ENCODE measurements around the gene MAP2K6.
A peak's percentile ranks its signal among the peaks of the same experiment; 100 is the strongest.

MAP2K6 gene

DNA sequence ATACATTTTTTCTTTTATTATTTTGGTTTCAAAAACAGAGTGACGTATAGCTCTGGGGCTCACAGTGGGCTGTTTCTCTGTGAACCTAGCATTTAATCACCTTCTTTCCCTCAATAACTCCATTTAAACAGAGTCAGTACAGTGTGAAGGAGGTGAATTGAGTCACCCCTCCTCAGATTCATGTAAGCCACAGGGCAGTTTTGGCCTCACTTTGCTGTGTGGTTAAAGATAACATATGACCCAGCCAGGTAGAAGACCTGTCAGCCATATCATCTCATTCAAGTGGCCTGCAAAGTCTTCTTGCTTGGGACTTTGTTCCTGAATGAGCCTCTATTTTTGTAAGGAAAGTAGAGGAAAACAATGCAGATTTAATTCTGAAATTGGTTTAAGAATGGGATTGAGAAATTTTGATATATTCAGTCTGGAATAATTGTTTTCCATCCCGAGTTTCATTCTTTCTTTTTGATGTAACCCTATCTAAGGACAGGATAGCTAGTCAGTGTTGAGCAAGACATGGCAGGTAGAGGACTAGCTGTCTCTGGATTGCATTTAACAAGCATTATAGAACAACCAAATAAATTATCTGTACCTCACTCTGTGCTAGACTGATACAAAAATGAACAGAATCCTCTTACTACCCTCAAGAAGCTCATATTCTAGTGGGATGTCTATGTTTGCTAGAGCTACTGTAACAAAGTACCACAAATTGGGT lies 13.1 kb downstream of the MAP2K6 start:
- DNase-seq, result no peak

DNA sequence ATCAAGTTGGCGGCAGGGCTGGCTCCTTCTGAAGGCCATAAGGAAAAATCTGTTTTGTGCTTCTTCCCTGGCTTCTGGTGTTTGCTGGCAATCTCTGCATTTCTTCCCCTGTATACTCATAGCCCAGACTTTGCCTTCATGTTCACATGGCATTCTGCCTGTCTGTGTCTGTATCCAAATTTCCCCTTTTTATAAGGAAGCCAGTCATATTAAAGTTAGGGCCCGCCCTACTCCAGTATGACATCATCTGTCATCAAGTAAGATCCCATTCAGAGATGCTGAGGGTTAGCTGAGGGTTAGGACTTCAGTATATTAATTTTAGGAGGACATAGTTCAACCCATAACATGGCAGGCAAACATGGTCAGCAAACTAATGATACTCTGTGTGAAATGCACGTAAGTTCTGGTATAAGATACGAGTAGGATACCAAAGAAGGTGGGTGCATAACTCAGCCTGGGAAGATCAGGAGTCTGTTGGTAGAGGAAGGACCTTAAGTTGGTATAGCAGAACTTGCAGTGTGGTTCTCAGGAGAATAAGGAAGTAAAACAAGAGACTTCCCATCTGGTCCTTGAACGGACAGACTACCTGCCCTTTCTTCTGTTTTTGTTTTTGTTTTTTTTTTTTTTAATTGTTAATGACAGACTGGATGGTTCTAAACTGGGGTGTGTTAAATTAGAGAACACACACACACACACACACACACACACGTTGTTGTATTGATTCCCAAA lies 13.9 kb downstream of the MAP2K6 start:
- DNase-seq, result no peak

DNA sequence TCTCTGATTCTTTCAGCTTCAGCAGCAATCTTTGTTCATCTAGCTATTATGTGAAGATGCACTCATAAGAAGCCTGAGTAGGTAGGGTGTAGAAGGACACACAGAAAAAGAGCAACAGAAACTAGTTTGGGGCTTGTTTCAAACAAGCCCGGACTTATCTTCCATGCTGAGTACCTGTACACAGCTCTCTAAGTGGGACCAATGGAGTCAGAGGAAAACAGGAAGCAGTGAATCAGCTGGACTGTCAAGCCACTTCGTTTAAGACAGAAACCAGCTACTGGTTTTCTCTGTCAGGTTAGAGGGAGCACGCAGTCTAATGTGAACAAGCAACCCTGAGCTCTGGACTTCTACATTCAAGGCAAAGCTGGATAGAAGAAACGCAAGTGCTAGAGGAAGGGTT lies 16.0 kb downstream of the MAP2K6 start:
- DNase-seq, result peak; percentile 19

DNA sequence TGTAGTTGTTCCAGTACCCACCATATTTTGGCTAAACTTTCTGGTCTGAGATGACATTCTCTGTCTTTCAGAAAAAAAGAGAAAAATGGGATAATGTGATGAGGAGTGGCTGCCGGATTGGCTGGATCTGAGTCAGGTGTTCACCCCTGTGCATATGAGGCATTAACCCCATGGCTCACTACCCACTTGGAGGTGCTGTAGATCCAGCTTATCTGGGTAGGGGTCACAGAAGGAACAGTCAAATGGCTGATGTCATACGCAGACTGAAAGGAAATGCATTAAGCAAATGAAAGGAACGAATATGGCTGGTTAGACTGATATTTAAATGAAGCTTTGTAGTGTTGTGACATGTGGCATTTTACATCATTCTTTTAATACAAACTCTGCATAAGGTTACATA lies 17.3 kb downstream of the MAP2K6 start:
- no peak for DNase-seq

DNA sequence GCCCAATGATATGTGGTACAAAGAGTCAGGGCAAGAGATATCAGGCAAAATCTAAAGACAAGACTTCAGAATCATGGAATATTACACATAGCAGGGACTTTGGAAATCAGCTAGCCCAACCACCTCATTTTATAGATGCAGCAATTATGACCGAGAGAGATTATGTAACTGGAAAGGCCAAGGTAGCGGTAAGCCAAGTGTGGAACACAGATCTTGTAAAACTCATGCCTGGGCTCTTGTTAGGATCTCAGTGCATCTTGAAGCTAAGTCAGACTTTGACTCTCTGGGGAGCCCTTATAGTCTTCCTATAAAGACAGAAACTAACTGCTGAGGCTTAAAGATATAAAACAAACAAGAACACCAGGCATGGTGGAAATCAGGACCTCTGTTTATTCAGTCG lies 18.6 kb downstream of the MAP2K6 start:
- DNase-seq, result no peak

DNA sequence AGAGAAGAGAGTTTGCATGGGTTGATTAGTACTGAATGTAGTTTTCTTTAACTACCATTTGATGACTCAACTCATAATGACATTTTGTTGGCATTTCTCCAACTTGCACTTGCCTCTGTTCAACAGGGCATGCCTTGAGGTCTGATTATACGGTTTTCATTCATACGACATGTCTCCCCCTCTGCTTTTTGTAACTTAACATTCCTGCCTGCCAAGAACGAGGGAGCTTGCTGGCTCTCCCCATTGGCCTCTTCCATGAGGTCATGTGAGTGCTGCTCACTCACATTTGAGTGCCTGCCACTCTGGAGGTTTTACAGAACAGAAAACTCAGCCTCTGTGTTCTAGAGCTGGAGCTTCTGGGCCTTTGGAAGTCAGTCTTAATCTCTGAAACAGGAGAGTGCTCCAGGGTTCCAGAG lies 19.7 kb downstream of the MAP2K6 start:
- DNase-seq, result peak; percentile 82

DNA sequence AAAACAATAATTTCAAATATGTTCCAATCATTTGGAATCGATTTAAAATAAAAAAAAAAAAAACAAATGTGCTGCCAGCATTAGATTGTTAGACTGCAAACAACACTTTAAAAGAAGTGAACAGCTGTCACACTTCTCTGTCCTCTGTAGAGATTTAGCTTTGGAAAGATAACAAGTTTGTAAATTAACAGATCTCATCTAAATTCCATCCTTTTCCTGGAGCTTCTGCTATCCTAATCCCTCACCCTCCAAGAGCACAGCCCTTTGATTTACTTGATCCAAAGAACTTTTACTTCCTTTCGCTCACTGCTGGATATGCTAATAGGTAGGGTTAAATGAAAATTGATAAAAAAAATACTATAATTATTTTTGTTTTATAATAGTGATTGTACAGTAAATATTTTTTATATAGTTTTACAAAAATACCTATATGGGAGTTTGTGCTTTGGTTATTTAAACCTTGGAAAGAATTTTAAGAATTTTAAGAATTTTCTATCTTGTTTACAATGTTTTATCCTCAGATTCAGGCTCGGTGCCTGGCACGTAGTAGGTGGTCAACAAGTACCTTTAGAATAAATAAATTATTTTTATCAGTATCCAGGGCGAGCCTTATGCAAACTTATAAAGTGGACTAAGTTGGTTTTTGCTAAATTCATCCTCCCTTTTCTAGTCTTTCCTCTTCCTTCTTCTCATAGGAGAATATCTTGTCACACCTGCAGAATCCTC lies 21.6 kb downstream of the MAP2K6 start:
- DNase-seq, result no peak

DNA sequence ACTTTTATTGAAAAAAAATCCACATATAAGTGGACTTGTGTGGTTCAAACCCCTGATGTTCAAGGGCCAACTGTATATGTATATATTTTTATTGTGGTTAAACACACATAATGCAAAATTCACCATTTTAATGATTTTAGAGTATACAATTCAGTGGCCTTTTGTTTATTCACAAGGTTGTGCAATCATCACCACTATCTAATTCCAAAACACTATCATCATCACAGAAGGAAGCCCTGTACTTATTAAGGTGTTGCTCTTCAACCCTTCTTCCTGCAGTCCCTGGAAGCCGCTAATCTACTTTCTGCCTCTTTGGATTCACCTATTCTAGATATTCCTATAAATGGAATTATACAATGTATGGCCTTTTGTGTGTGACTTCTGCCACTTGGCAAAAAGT lies 23.0 kb downstream of the MAP2K6 start:
- no peak for DNase-seq

DNA sequence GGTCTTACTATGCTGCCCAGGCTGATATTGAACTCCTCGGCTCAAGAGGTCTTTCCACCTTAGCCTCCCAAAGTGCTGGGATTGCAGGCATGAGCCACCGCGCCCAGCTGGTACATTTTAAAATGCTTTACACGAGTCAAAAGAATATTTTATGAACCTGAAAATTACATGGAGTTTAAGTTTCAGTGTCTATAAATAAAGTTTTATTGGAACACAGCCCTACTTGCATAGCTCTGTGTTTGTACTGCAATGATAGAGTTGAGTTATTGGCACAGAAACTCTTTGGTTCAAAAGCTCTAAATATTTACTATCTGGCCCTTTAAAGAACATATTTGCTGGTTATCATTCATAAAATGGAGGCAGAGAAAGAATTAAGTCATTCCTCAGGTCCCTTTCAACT lies 24.3 kb downstream of the MAP2K6 start:
- DNase-seq, result no peak

DNA sequence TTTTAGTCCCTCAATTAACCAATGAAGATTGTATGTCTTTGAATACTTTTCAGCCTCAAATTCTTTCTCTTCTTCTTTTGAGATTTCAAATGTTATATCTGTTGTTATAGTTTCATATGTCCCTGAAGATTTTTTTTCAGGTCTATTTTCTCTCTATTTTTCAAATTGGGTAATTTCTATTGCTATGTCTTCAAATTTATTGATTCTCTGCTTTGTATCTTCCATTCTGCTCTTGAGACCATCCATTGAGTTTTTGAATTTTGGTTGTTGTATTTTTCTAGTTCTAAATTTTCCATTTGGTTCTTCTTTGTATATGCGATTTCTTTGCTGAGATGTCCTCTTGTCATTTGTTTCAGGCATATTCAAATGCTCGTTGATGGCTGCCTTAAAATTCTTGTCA lies 26.7 kb downstream of the MAP2K6 start:
- no peak for DNase-seq

DNA sequence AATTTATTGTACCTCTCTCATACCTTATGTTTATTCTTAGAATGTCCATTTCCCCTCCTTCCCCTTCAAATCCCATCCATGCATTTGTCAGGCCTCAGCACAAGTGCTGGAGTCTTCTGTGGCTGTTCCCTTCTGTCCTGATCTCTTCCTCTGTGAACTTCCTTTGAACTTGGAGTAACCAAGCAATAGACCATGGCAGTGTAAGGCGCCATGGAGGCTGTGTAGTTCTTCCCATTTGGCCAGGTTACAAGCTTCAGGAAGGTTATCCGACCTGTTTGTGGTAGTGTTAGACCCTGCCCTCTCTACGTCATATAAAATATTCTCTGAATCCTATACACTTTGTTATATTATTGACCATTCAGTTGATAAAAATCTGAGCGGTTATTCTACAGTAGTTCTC lies 28.6 kb downstream of the MAP2K6 start:
- no peak for DNase-seq

DNA sequence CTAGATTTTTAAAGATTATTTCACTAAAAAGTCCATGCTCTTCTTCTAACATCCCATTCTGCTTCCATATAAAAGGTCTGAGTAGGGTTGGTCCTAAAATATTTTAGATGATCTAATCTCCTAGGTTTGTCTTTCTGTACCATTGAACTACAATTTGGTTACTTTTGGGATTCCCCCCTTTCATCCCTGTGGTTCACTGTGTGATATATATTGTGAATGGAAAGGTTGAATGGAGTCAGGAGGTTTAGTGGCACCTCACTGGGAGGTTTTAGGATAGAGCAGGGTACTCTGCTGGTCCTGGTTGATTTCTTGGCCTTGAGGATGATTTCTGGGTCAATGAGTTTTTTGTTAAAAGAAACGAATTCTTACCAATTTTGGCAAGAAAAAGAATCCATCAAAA lies 29.5 kb downstream of the MAP2K6 start:
- DNase-seq, result no peak

DNA sequence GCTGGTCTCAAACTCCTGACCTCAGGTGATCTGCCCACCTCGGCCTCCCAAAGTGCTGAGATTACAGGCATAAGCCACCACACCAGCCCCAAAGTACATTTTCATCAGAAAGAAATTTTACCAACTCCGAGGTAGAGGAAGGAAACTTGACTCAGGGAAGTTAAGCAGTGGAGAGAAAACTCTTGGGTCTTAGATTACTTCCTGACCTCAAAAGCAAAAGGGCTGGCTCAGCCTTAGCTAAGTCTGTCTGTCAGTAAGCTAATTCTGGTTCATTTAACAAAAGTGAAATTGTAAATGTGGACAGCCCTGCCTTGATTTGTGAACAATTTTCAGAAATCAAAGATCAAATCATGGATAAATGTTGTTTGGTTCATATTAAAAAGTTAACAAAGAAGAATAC lies 30.6 kb downstream of the MAP2K6 start:
- no peak for DNase-seq

DNA sequence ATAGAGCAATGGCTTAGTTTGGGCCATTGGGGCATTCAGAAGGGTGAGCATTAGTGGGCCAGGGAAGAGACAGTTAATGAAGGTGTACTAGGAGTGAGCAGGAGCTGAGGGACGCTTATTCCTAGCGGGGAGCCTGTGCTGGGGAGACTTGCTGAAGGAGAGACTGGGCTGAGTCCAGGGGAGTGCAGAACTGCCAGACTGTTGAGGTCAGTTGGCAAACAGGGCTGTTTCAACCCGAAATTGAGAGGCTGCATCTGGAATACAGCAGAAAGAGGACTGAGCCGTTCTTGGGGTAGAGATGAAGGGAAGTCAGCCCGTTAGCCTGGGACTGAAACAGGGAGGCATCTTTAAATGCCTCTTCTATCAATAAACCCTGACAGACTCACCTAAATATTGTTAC lies 33.2 kb downstream of the MAP2K6 start:
- DNase-seq, result no peak

DNA sequence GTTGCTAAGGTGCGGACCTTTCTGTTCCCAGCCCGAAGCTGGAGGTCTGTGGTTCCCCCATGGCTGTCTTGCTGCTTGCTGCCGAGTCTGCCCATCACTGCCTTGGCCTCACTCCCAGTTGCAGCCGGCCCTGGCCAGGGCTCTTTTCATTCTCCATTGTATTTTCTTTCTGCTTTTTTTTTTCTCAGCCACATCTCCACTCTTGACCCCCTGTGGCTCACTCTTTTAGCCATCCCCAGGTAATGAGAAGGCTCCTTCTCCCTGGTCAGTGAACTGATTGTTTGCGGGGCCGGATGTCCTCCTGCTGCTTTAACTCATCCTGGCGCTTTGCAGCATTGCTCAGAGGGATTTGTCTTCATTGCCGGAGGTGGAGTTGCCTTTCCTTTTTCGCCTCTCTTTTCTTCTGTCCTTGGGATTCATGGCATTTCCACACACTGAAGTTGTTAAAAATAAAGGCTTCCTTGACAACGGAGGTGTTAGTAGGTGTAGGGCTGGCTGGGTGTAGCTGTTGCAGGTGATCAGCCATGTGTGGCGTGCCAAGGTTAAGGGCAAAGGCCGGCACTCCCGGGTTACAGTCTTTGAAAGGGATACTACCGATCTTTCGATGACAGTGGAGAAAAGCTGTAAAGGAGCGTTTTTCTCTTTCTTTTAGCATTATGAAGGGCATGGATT lies 34.1 kb downstream of the MAP2K6 start:
- DNase-seq, result no peak

DNA sequence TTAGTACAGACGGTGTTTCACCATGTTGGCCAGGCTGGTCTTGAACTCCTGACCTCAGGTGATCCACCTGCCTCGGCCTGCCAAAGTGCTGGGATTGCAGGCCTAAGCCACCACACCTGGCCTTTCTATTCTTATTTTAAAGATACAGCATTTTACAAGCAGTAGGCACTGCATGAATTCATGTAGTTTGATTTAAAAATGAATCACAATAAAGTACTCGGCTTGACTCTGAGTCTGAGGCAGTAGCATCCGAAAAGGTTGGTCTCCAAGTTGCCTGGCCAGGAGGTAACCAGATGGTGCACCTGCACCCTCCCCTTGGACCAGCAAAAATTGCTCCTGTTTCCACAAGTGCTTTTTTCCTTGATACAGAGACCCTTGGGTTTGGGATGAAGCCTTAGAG lies 35.6 kb downstream of the MAP2K6 start:
- DNase-seq, result no peak

DNA sequence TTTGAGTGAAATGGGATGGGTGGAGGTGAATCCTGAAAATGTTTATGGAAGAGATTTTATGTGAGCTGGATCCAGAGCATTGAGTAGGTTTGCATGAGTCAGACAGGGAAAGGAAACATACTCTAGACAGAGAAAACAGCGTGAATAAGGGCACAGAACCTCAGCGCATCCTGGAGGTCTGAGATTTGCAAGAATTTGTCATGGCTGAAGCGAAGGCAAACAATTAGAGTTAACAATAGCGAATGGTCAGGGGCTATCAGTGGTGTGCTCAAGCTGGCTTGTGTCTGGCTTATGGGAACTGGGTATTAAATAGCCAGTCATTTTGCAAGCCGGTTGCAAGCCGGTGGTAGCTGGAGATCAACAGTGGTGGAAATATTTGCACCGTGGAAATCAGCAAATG lies 36.4 kb downstream of the MAP2K6 start:
- DNase-seq, result no peak

DNA sequence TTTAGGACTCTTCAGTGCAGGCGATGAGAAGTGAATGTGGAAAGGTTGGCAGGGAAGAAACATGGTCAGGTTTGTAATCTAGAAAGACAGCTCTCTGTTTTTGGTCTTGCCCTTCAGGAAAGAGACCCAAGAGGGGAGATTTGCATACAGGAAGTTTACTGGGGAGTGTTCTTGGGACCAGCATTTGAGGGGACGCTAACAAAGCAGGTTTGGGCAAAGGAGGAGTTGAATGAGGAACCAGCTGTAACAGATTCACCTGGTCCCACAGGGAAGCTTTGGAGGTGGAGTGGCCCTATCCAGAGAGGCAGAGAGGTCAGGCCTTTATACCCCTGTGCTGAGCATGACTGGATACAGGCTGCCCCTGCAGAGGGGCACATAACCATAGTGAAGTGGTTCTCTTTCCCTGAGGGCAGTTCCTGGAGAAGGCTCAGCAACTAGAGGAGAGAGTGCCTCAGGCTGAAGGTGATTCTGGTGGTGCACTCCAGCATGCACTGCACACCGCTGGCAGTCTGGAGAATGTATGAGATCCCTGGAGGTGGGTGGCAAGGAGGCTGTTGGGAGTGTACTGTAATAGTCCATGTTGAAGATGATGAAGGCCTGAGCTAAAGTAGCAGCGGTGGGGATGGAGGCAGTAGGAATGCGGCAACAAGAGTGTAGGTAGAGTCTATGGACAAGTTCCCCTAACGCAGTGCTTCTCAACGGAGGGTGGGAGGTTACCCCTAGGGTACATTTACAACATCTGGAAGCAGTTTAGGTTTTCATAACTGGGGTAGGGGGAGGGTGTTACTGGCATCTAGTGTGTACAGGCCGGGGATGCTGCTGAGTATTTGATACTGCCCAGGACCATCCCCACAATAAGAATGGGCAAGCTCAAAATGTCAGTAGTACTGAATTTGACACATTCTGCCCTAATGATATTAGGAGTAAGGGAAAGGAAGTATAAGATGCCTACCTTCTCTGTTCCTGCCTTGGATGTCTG lies 37.2 kb downstream of the MAP2K6 start:
- no peak for DNase-seq

DNA sequence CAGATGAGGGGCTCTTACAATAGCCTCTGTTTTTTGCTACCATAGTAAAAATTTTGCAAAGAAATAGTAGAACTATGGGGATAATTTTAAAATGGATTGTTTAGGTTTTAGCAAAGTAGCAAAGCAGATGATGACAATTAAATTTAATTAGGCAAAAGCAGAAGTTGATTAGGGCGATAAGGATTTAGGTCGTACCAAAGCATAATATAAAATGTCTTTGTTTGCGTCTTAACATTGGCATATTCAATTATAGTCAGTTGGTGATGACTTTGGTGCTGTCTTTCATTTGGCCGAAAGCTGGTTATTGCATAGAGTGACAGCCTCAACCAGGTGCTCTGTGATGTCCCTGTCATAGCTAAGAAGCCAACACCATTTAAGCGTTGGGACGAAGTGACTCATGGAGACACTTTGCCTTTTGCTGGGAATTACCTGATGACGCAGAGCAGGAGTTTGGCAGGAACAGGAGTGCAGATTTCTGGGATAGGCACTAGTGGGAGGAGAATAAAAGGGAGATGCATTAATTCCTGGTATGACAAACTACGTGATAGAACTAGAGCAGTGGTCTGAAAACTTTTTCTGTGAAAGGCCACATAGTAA lies 38.3 kb downstream of the MAP2K6 start:
- no peak for DNase-seq

DNA sequence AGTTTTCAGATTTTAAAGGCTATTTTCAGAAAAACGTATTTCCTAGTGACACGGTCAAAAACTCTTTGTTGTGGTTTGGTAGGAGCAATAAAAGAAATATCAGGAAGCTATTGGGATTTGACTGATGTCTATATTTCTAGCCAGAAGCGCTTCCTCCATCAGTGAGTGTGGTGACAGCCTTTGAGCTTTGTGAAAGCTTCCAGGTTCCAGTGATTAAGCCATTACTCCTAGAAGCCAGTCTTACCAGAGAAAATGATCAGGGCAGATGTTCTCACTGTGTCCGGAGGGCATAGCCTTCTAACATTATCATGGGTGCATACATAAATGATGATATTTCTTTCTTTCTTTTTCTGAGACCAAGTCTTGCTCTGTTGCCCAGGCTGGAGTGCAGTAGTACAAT lies 39.6 kb downstream of the MAP2K6 start:
- no peak for DNase-seq

DNA sequence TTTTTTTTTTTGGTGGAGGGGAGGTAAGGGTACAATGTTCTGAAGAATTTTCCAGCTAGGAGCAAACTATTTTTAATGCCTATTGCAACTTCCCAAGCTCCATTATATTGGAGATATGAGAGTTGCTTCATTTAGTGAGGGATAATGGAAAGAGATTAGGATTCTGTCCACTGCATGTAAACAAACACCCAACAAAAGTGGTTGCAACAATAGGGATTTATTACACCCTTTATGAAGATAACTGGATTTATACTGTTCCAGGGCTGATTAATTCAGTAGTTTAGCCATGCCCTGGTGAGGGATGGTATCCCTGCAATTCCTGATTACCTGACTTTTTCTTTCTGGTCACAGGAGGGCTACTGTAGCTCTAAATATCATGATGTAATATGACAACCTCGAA lies 40.5 kb downstream of the MAP2K6 start:
- DNase-seq, result no peak

DNA sequence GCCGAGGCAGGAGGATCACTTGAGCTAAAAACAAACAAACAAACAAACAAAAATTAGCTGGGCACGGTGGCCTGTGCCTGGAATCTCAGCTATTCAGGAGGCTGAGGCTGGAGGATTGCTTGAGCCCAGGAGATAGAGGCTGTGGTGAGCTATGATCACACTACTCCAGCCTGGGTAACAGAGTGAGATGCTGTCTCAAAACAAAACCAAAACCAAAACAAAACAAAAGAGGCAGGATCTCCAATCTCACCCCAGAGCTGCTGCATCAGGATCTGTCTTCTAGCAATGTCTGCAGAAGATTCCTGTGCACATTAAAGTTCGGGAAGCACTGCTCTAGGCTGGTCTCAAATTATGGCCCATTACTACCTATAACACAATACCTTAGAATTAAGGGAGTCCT lies 43.1 kb downstream of the MAP2K6 start:
- DNase-seq, result no peak
